Measurements from ENCODE around the gene NR4A3. TPM values are rescaled to one million over a fixed set of nuclear protein-coding genes. Genes with fewer than 3 reads are reported as not detected.

Gene NR4A3
- total RNA-seq, 3 donors from 2014 or later (not counting 1 experiment from before 2014, with no cell fraction given), result 31.1 to 43.4 (median 38.6) TPM

DNA sequence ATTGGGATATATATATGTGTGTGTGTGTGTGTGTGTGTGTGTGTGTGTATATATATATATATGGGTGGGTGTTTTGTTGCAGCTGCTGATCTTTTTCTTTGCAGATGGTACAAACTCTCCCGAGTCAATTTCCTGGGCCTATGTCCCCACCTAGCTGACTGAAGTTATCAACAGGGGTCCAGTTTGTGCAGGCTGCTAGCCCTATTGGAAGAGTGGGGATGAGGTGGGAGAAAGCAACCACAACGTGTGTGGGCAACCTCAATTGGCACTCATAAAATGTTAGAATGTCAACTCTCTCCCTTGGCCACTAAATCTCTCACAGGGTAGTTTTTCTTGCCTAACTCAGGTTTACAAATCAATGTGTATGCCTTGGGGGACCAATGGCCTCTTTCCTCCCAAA, 5.6 kb downstream of the NR4A3 start:
- no peak overlapping the region for H3K27ac ChIP-seq (ENCODE audit: low read length)
- H3K4me1 Mint-ChIP-seq, result peaks cover 51 to 53% of the 10 kb centered on the region in 2 donors
- no peak for ATAC-seq
- H3K9me3 ChIP-seq (ENCODE audit: control insufficient read depth, insufficient read depth, low read length), result no peaks in the 10 kb centered on the region
- TF ChIP-seq, protein P1, sequence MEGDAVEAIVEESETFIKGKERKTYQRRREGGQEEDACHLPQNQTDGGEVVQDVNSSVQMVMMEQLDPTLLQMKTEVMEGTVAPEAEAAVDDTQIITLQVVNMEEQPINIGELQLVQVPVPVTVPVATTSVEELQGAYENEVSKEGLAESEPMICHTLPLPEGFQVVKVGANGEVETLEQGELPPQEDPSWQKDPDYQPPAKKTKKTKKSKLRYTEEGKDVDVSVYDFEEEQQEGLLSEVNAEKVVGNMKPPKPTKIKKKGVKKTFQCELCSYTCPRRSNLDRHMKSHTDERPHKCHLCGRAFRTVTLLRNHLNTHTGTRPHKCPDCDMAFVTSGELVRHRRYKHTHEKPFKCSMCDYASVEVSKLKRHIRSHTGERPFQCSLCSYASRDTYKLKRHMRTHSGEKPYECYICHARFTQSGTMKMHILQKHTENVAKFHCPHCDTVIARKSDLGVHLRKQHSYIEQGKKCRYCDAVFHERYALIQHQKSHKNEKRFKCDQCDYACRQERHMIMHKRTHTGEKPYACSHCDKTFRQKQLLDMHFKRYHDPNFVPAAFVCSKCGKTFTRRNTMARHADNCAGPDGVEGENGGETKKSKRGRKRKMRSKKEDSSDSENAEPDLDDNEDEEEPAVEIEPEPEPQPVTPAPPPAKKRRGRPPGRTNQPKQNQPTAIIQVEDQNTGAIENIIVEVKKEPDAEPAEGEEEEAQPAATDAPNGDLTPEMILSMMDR (IDR thresholded peaks at IDR 0.05), result no peak
- peaks cover 65 to 77% of the 10 kb centered on the region in 2 donors for H3K27me3 Mint-ChIP-seq (ENCODE audit: low read depth in 2 of 2)
- intact Hi-C loops (cut with micrococcal nuclease), result loop anchor here (2.0 to 10.0 kb wide), 3 partner anchors 24 to 772 kb away; no protein-coding TSS in a partner anchor
- H3K4me3 ChIP-seq (ENCODE audit: low read length), result no peak overlapping the region
- H3K4me3 Mint-ChIP-seq, result peak overlapping the region; percentile 1
- peaks cover 13% of the 10 kb centered on the region for H3K36me3 Mint-ChIP-seq
- no peak for DNase-seq
- H3K4me1 ChIP-seq (ENCODE audit: control insufficient read depth, insufficient read depth, low read length), result peaks cover 51% of the 10 kb centered on the region
- H3K36me3 ChIP-seq (ENCODE audit: control insufficient read depth, insufficient read depth, low read length), result no peaks in the 10 kb centered on the region
- H3K27ac Mint-ChIP-seq, result peak overlapping the region in 1 of 2 donors; percentile 96
- H3K9me3 Mint-ChIP-seq, result no peaks in the 10 kb centered on the region
- WGBS (ENCODE audit: insufficient coverage), result 61% methylated on average over 2 of the region's 2 CpGs
- peaks cover 18% of the 10 kb centered on the region for H3K27me3 ChIP-seq (ENCODE audit: control insufficient read depth, insufficient read depth, low read length)

DNA sequence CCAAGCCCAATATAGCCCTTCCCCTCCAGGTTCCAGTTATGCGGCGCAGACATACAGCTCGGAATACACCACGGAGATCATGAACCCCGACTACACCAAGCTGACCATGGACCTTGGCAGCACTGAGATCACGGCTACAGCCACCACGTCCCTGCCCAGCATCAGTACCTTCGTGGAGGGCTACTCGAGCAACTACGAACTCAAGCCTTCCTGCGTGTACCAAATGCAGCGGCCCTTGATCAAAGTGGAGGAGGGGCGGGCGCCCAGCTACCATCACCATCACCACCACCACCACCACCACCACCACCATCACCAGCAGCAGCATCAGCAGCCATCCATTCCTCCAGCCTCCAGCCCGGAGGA, 6.3 kb downstream of the NR4A3 start:
- H3K4me1 Mint-ChIP-seq, result peaks cover 43 to 45% of the 10 kb centered on the region in 2 donors
- Histone ChIP-seq H3K27ac (ENCODE audit: low read length) (no peak overlapping the region), H3K4me3 (ENCODE audit: low read length) (no peak overlapping the region), H3K36me3 (ENCODE audit: control insufficient read depth, insufficient read depth, low read length) (no peaks in the 10 kb centered on the region), H3K27me3 (ENCODE audit: control insufficient read depth, insufficient read depth, low read length) (peaks cover 16% of the 10 kb centered on the region), H3K4me1 (ENCODE audit: control insufficient read depth, insufficient read depth, low read length) (peaks cover 43% of the 10 kb centered on the region), H3K9me3 (ENCODE audit: control insufficient read depth, insufficient read depth, low read length) (no peaks in the 10 kb centered on the region)
- TF ChIP-seq, protein P1 (IDR thresholded peaks at IDR 0.05), result no peak
- intact Hi-C loops (cut with micrococcal nuclease), result loop anchor here (10.0 kb wide), 2 partner anchors 387 to 773 kb away; no protein-coding TSS in a partner anchor
- H3K27ac Mint-ChIP-seq, result peak overlapping the region in 1 of 2 donors; percentile 64
- no peaks in the 10 kb centered on the region for H3K9me3 Mint-ChIP-seq
- H3K4me3 Mint-ChIP-seq, result peak overlapping the region; percentile 40
- WGBS (ENCODE audit: insufficient coverage), result 69% methylated on average over 15 of the region's 15 CpGs
- no peak for ATAC-seq
- peaks cover 13% of the 10 kb centered on the region for H3K36me3 Mint-ChIP-seq
- DNase-seq, result no peak
- peaks cover 57 to 69% of the 10 kb centered on the region in 2 donors for H3K27me3 Mint-ChIP-seq (ENCODE audit: low read depth in 2 of 2)

DNA sequence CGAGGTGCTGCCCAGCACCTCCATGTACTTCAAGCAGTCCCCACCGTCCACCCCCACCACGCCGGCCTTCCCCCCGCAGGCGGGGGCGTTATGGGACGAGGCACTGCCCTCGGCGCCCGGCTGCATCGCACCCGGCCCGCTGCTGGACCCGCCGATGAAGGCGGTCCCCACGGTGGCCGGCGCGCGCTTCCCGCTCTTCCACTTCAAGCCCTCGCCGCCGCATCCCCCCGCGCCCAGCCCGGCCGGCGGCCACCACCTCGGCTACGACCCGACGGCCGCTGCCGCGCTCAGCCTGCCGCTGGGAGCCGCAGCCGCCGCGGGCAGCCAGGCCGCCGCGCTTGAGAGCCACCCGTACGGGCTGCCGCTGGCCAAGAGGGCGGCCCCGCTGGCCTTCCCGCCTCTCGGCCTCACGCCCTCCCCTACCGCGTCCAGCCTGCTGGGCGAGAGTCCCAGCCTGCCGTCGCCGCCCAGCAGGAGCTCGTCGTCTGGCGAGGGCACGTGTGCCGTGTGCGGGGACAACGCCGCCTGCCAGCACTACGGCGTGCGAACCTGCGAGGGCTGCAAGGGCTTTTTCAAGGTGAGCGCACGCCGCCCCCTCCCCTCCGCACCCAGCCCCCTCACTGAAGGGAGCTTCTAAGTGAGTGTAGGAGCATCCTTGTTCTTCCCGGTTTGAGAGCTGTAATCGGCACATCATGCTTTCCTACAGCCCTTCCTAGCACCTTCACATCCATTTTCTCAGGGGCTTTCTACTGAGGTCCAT, 6.9 kb downstream of the NR4A3 start:
- ATAC-seq (no peak), DNase-seq (no peak)
- TF ChIP-seq, protein P1 (IDR thresholded peaks at IDR 0.05), result no peak
- Histone ChIP-seq H3K9me3 (ENCODE audit: control insufficient read depth, insufficient read depth, low read length) (no peaks in the 10 kb centered on the region), H3K27ac (ENCODE audit: low read length) (no peak overlapping the region), H3K36me3 (ENCODE audit: control insufficient read depth, insufficient read depth, low read length) (no peaks in the 10 kb centered on the region), H3K27me3 (ENCODE audit: control insufficient read depth, insufficient read depth, low read length) (peaks cover 13% of the 10 kb centered on the region), H3K4me1 (ENCODE audit: control insufficient read depth, insufficient read depth, low read length) (peaks cover 38% of the 10 kb centered on the region), H3K4me3 (ENCODE audit: low read length) (no peak overlapping the region)
- intact Hi-C loops (cut with micrococcal nuclease), result loop anchor here (10.0 kb wide), 2 partner anchors 386 to 774 kb away; no protein-coding TSS in a partner anchor
- WGBS (ENCODE audit: insufficient coverage), result 33% methylated on average over 78 of the region's 78 CpGs
- Mint-ChIP-seq H3K27ac (peak overlapping the region in 1 of 2 donors; percentile 64), H3K4me3 (peak overlapping the region; percentile 55), H3K9me3 (no peaks in the 10 kb centered on the region), H3K4me1 (peaks cover 37 to 39% of the 10 kb centered on the region in 2 donors), H3K27me3 (ENCODE audit: low read depth in 2 of 2) (peaks cover 55 to 65% of the 10 kb centered on the region in 2 donors), H3K36me3 (peaks cover 13% of the 10 kb centered on the region)

Measured in natural killer cell (primary cell).